Neuronal stem cell (in vitro differentiated cells): Measurements from ENCODE around the gene OSGIN1.

Experiments used
- DNase-seq: peaks from one replicate; pipeline ENCODE4 v3.0.0-alpha.2; 2013; ENCODE audit warnings: low spot score
- H2AFZ ChIP-seq: one replicate; pipeline ENCODE4 v1.6.1; 2013; ENCODE audit warnings: mild to moderate bottlenecking, low read length, inconsistent platforms
- H2AK5ac ChIP-seq: 2 replicates; pipeline ENCODE4 v1.6.1; 2013; ENCODE audit warnings: low read depth, mild to moderate bottlenecking, inconsistent platforms, low read length, moderate library complexity, mixed read lengths
- H2BK120ac ChIP-seq: 2 replicates; pipeline ENCODE4 v1.6.1; 2013; ENCODE audit warnings: low read depth, mild to moderate bottlenecking, inconsistent platforms, low read length, moderate library complexity, mixed read lengths
- H2BK12ac ChIP-seq: one replicate; pipeline ENCODE4 v1.6.1; 2013; ENCODE audit warnings: low read length, inconsistent platforms
- H2BK15ac ChIP-seq: 2 replicates; pipeline ENCODE4 v1.6.1; 2013; ENCODE audit warnings: mild to moderate bottlenecking, low read length, inconsistent platforms, mixed read lengths
- H2BK5ac ChIP-seq: one replicate; pipeline ENCODE4 v1.6.1; 2013; ENCODE audit warnings: inconsistent platforms, mild to moderate bottlenecking, low read length, moderate library complexity
- H3K14ac ChIP-seq: one replicate; pipeline ENCODE4 v1.6.1; 2013; ENCODE audit warnings: low read length, inconsistent platforms
- H3K18ac ChIP-seq: 2 replicates; pipeline ENCODE4 v1.6.1; 2013; ENCODE audit warnings: low read length, inconsistent platforms
- H3K23ac ChIP-seq: 2 replicates; pipeline ENCODE4 v1.6.1; 2013; ENCODE audit warnings: low read depth, mild to moderate bottlenecking, mixed read lengths, low read length, inconsistent platforms; ENCODE audit not compliant: poor library complexity
- H3K27ac ChIP-seq: replicated peaks from 3 replicates; pipeline ENCODE4 v1.5.1; 2013; ENCODE audit warnings: low read length, inconsistent platforms
- H3K27me3 ChIP-seq, 3 experiments: 2 replicates each; pipeline ENCODE4 v1.6.1; 2013; ENCODE audit warnings: low read length in 3 of 3, mild to moderate bottlenecking in 2 of 3, inconsistent platforms in 1 of 3, low read depth in 1 of 3, mixed read lengths in 1 of 3, moderate library complexity in 1 of 3; ENCODE audit not compliant: control insufficient read depth in 3 of 3, insufficient read depth in 3 of 3
- H3K36me3 ChIP-seq, 2 donors: replicated peaks in 1 of 2; 2 replicates each; pipeline ENCODE4 v1.6.1; 2013; ENCODE audit warnings: low read length in 2 of 2; ENCODE audit not compliant: control insufficient read depth in 2 of 2, insufficient read depth in 2 of 2
- H3K4ac ChIP-seq: 2 replicates; pipeline ENCODE4 v1.6.1; 2013; ENCODE audit warnings: inconsistent platforms, mild to moderate bottlenecking, low read length, moderate library complexity
- H3K4me1 ChIP-seq, 2 donors: 1 replicate in 1 of 2; 2 replicates in 1 of 2; pipeline ENCODE4 v1.6.1; 2013; ENCODE audit warnings: low read length in 2 of 2, low read depth in 1 of 2; ENCODE audit not compliant: control insufficient read depth in 2 of 2, insufficient read depth in 1 of 2
- H3K4me2 ChIP-seq: one replicate; pipeline ENCODE4 v1.6.1; 2013; ENCODE audit warnings: mild to moderate bottlenecking, low read length, inconsistent platforms; ENCODE audit not compliant: insufficient read depth, poor library complexity, severe bottlenecking
- H3K4me3 ChIP-seq, 2 donors: 2 replicates each; pipeline ENCODE4 v1.5.1; 2013; ENCODE audit warnings: low read length in 2 of 2, mild to moderate bottlenecking in 2 of 2, inconsistent platforms in 1 of 2, moderate library complexity in 1 of 2
- H3K79me1 ChIP-seq: one replicate; pipeline ENCODE4 v1.6.1; 2013; ENCODE audit warnings: low read depth, mild to moderate bottlenecking, inconsistent platforms, low read length, moderate library complexity
- H3K9ac ChIP-seq: one replicate; pipeline ENCODE4 v1.6.1; 2013; ENCODE audit warnings: mild to moderate bottlenecking, low read depth, low read length, inconsistent platforms; ENCODE audit not compliant: poor library complexity
- H3K9me3 ChIP-seq, 2 donors: replicated peaks in 1 of 2; 2 replicates each; pipeline versions ENCODE3 to v1.6.1; 2013; ENCODE audit warnings: low read length in 2 of 2, mild to moderate bottlenecking in 2 of 2, inconsistent platforms in 1 of 2, low read depth in 1 of 2, mixed read lengths in 1 of 2, moderate library complexity in 1 of 2; ENCODE audit not compliant: control insufficient read depth in 2 of 2, insufficient read depth in 1 of 2
- H4K8ac ChIP-seq: one replicate; pipeline ENCODE4 v1.6.1; 2013; ENCODE audit warnings: low read depth, mild to moderate bottlenecking, inconsistent platforms, low read length, moderate library complexity
- H4K91ac ChIP-seq: one replicate; pipeline ENCODE4 v1.6.1; 2013; ENCODE audit warnings: low read length, low read depth, mild to moderate bottlenecking, inconsistent platforms; ENCODE audit not compliant: poor library complexity
- WGBS, 2 donors: extraction: QIAGEN DNeasy Blood & Tissue Kit; methylation state at CpG; one replicate each; pipeline ENCODE4 v1.1.7; 2013; ENCODE audit warnings: missing lambda C conversion rate in 2 of 2, mixed read lengths in 1 of 2; ENCODE audit not compliant: insufficient read length in 2 of 2, insufficient replicate concordance in 1 of 2; ENCODE audit errors: extremely low coverage in 2 of 2; 5-methylcytosine and 5-hydroxymethylcytosine counted together

Gene OSGIN1

DNA sequence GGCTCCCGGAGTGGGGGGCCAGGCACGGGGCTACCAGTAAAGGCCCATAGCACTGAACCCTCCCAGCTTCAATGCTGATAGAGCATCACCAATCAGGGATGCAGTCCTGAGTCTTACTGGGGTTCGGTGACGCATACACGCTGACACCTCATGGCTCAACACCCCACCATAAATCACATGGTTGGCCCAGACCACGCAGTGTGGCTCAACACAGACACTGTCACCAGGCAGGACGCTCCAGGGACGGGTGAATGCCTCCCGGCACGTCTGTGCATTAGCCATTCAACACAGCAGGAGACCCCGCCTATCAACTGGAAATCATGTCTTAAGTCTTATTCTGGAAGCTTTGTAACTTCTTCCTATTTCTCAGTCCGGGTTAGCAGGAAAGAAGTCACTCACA is 50.0 kb downstream of the OSGIN1 start:
- Histone ChIP-seq H3K23ac (no peak overlapping the region), H3K9ac (no peak overlapping the region), H3K9me3 (no peaks in the 10 kb centered on the region), H2AK5ac (no peak overlapping the region), H3K4me3 (no peak overlapping the region), H3K14ac (no peak overlapping the region), H3K36me3 (peaks cover 0 to 9% of the 10 kb centered on the region in 2 donors), H3K4ac (no peak overlapping the region), H2BK5ac (no peak overlapping the region), H3K79me1 (peaks cover 3% of the 10 kb centered on the region), H3K18ac (no peak overlapping the region), H2BK120ac (no peak overlapping the region), H3K4me1 (peaks cover 8% of the 10 kb centered on the region in 2 donors), H3K4me2 (no peak overlapping the region), H3K27ac (no peak overlapping the region), H3K27me3 (no peaks in the 10 kb centered on the region), H2AFZ (no peak overlapping the region), H2BK15ac (no peak overlapping the region), H4K91ac (no peak overlapping the region), H2BK12ac (no peak overlapping the region), H4K8ac (no peak overlapping the region)
- DNase-seq, result no peak
- WGBS, 2 donors, result no CpG with 5 or more reads among the region's 12 CpGs

- Histone ChIP-seq H3K18ac (no peak overlapping the region), H3K36me3 (peaks cover 0 to 4% of the 10 kb centered on the region in 2 donors), H4K91ac (no peak overlapping the region), H3K9ac (no peak overlapping the region), H3K14ac (no peak overlapping the region), H3K27ac (no peak overlapping the region), H3K4me2 (no peak overlapping the region), H2BK12ac (no peak overlapping the region), H2BK5ac (no peak overlapping the region), H3K23ac (no peak overlapping the region), H2AFZ (no peak overlapping the region), H2BK120ac (no peak overlapping the region), H4K8ac (no peak overlapping the region), H3K27me3 (no peaks in the 10 kb centered on the region), H2BK15ac (no peak overlapping the region), H3K4me3 (no peak overlapping the region), H3K79me1 (peaks cover 3% of the 10 kb centered on the region), H3K4me1 (peaks cover 8% of the 10 kb centered on the region in 2 donors), H3K4ac (no peak overlapping the region), H3K9me3 (peaks cover 0 to 2% of the 10 kb centered on the region in 2 donors), H2AK5ac (no peak overlapping the region)
- WGBS, 2 donors, result no CpG with 5 or more reads among the region's 7 CpGs
- no peak for DNase-seq
Observed at GRCh38 chr16:84004442-84004841, 51.4 kb downstream of the OSGIN1 start.

DNA sequence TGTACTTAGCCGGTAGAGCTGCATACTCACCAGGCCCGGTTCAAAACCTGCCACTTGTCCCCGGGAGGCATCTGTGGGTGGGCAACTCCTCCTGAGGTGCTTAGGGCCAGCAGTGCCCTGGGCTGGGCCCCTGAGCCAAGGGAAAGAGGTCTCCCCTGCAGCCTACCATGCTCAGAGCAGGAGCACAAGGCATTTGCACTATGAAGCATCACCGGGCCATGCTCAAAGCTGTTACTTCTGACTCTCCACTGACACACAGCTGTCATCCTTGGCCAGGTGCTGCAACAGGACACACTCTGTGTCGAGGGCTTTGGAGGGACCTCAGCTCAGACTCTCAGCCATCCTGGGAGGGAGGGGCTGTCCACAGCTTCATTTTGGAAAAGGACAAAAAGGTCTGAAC is 52.4 kb downstream of the OSGIN1 start:
- Histone ChIP-seq H2AK5ac (no peak overlapping the region), H4K8ac (no peak overlapping the region), H2BK15ac (no peak overlapping the region), H3K4me1 (peaks cover 8% of the 10 kb centered on the region in 2 donors), H3K23ac (no peak overlapping the region), H3K27ac (no peak overlapping the region), H2AFZ (no peak overlapping the region), H3K4me2 (no peak overlapping the region), H3K9ac (peak overlapping the region; percentile 18), H2BK5ac (no peak overlapping the region), H3K18ac (peak overlapping the region; percentile 30), H3K36me3 (peaks cover 0 to 4% of the 10 kb centered on the region in 2 donors), H3K27me3 (no peaks in the 10 kb centered on the region), H2BK120ac (no peak overlapping the region), H3K9me3 (peaks cover 0 to 2% of the 10 kb centered on the region in 2 donors), H3K4ac (no peak overlapping the region), H3K14ac (peak overlapping the region; percentile 5), H3K4me3 (no peak overlapping the region), H3K79me1 (peaks cover 3% of the 10 kb centered on the region), H4K91ac (no peak overlapping the region), H2BK12ac (no peak overlapping the region)
- WGBS, 2 donors, result no CpG with 5 or more reads among the region's 5 CpGs
- no peak for DNase-seq

- DNase-seq, result no peak
- H3K27ac ChIP-seq, result no peak overlapping the region
- no peak overlapping the region for H3K9ac ChIP-seq
- no peak overlapping the region for H3K18ac ChIP-seq
- no peak overlapping the region for H4K8ac ChIP-seq
- no CpG with 5 or more reads among the region's 4 CpGs for WGBS, 2 donors
- no peak overlapping the region for H2BK120ac ChIP-seq
- no peak overlapping the region for H2AFZ ChIP-seq
- H3K79me1 ChIP-seq, result peaks cover 3% of the 10 kb centered on the region
- no peaks in the 10 kb centered on the region for H3K27me3 ChIP-seq
- H3K14ac ChIP-seq, result no peak overlapping the region
- H3K23ac ChIP-seq, result peak overlapping the region; percentile 73
- peak overlapping the region; percentile 29 for H2BK5ac ChIP-seq
- no peak overlapping the region for H4K91ac ChIP-seq
- no peaks in the 10 kb centered on the region for H3K4me1 ChIP-seq
- H3K36me3 ChIP-seq, result no peaks in the 10 kb centered on the region
- no peak overlapping the region for H3K4ac ChIP-seq
- H2BK12ac ChIP-seq, result no peak overlapping the region
- no peak overlapping the region for H3K4me2 ChIP-seq
- no peak overlapping the region for H2AK5ac ChIP-seq
- no peak overlapping the region for H3K4me3 ChIP-seq
- no peak overlapping the region for H2BK15ac ChIP-seq
- peaks cover 0 to 2% of the 10 kb centered on the region in 2 donors for H3K9me3 ChIP-seq
Observed at GRCh38 chr16:84007520-84007919, 54.5 kb downstream of the OSGIN1 start.
